ENCODE measurements around the gene TCEA2. TPM values are rescaled to one million over a fixed set of nuclear protein-coding genes. Genes with fewer than 3 reads are reported as not detected.

TCEA2 gene
- polyA plus RNA-seq, 1 experiment: 34.2 TPM

GRCh38 chr20:64107736-64108457 is 44.9 kb downstream of the TCEA2 start:
- no peak for TF ChIP-seq CTCF (IDR thresholded peaks at IDR 0.05; ENCODE audit: insufficient read depth, low read depth, low read length)
- Histone ChIP-seq H3K27me3 (ENCODE audit: control insufficient read depth, insufficient read depth, low read length) (peaks cover 6% of the 10 kb centered on the region), H3K36me3 (ENCODE audit: control insufficient read depth, insufficient read depth, low read length) (no peaks in the 10 kb centered on the region), H3K4me3 (ENCODE audit: low read depth, low read length) (no peak overlapping the region)
- POLR2A ChIA-PET: no interaction called here
- DNase-seq (ENCODE audit: low read depth): no peak
- CTCF ChIA-PET: interaction anchor here (4.2 kb wide), 1 partner anchor 12 kb away, joined by 20 read pairs; no protein-coding TSS in a partner anchor

GRCh38 chr20:64108731-64109681 is 46.0 kb downstream of the TCEA2 start:
- DNase-seq (ENCODE audit: low read depth): no peak
- POLR2A ChIA-PET: no interaction called here
- Histone ChIP-seq H3K27me3 (ENCODE audit: control insufficient read depth, insufficient read depth, low read length) (peaks cover 3% of the 10 kb centered on the region; the same call in 1 of the 2 replicates), H3K36me3 (ENCODE audit: control insufficient read depth, insufficient read depth, low read length) (no peaks in the 10 kb centered on the region), H3K4me3 (ENCODE audit: low read depth, low read length) (no peak overlapping the region)
- CTCF ChIA-PET: interaction anchor here (1.6 to 4.2 kb wide), 2 partner anchors 9 to 11 kb away, joined by 3 to 20 read pairs; no protein-coding TSS in a partner anchor
- TF ChIP-seq CTCF (IDR thresholded peaks at IDR 0.05; ENCODE audit: insufficient read depth, low read depth, low read length): no peak

- ChIA-PET POLR2A (no interaction called here), CTCF (interaction anchor here (1.1 to 4.2 kb wide), 3 partner anchors 10 to 129 kb away, joined by 3 to 20 read pairs (median 5); partner anchors contain the start of gene PRPF6)
- Histone ChIP-seq H3K36me3 (ENCODE audit: control insufficient read depth, insufficient read depth, low read length) (no peaks in the 10 kb centered on the region), H3K27me3 (ENCODE audit: control insufficient read depth, insufficient read depth, low read length) (peaks cover 3% of the 10 kb centered on the region; the same call in 1 of the 2 replicates), H3K4me3 (ENCODE audit: low read depth, low read length) (no peak overlapping the region)
- no peak for DNase-seq (ENCODE audit: low read depth)
- TF ChIP-seq CTCF (IDR thresholded peaks at IDR 0.05; ENCODE audit: insufficient read depth, low read depth, low read length): no peak
Measured at GRCh38 chr20:64109831-64110391, 46.9 kb downstream of the TCEA2 start.

GRCh38 chr20:64110411-64111068 is 47.5 kb downstream of the TCEA2 start:
- ChIA-PET POLR2A (no interaction called here), CTCF (interaction anchor here (1.0 to 4.2 kb wide), 4 partner anchors 10 to 137 kb away, joined by 3 to 20 read pairs (median 4); partner anchors contain the start of gene PRPF6)
- H3K4me3 ChIP-seq (ENCODE audit: low read depth, low read length): no peak overlapping the region
- DNase-seq (ENCODE audit: low read depth): no peak
- no peaks in the 10 kb centered on the region for H3K36me3 ChIP-seq (ENCODE audit: control insufficient read depth, insufficient read depth, low read length)
- TF ChIP-seq CTCF (IDR thresholded peaks at IDR 0.05; ENCODE audit: insufficient read depth, low read depth, low read length): no peak
- H3K27me3 ChIP-seq (ENCODE audit: control insufficient read depth, insufficient read depth, low read length): peaks cover 3% of the 10 kb centered on the region; the same call in 1 of the 2 replicates

All from BJ (cell line).